ENCODE measurements around the gene MAPK8.

GRCh38 chr10:48336978-48337599 lies 30.6 kb downstream of the MAPK8 start:
- TF ChIP-seq, protein P1, sequence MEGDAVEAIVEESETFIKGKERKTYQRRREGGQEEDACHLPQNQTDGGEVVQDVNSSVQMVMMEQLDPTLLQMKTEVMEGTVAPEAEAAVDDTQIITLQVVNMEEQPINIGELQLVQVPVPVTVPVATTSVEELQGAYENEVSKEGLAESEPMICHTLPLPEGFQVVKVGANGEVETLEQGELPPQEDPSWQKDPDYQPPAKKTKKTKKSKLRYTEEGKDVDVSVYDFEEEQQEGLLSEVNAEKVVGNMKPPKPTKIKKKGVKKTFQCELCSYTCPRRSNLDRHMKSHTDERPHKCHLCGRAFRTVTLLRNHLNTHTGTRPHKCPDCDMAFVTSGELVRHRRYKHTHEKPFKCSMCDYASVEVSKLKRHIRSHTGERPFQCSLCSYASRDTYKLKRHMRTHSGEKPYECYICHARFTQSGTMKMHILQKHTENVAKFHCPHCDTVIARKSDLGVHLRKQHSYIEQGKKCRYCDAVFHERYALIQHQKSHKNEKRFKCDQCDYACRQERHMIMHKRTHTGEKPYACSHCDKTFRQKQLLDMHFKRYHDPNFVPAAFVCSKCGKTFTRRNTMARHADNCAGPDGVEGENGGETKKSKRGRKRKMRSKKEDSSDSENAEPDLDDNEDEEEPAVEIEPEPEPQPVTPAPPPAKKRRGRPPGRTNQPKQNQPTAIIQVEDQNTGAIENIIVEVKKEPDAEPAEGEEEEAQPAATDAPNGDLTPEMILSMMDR (IDR thresholded peaks at IDR 0.05) = no peak
- no peak for TF ChIP-seq POLR2A (IDR thresholded peaks at IDR 0.05)
